HCT116 (cell line): ENCODE results near the gene FBXO34. TPM values are rescaled to one million over a fixed set of nuclear protein-coding genes. Genes with fewer than 3 reads are reported as not detected.

Experiments used
- ATAC-seq: fragments of 200-7000 bp; cut with Tn5 transposase; 2 replicates; pipeline ENCODE4 v1.9.1; 2020; ENCODE audit warnings: mild to moderate bottlenecking, moderate library complexity
- BruUV-seq: library from RNA; stranded (reverse); fragments of 400-500 nt; replicated peaks from 2 replicates; lab custom pipeline; 2021; lab: Mats Ljungman, UMichigan
- CTCF ChIA-PET: fragments of 300-600 bp; sonication (Branson Sonifier 250); formaldehyde crosslinking; loops from one replicate; lab custom pipeline; 2021; ENCODE audit warnings: antibody characterized with exemption; lab: Charles Lee
- POLR2A ChIA-PET: fragments of 300-600, 350-600 bp; sonication (Branson Sonifier 250); formaldehyde crosslinking; loops from one replicate; lab custom pipeline; 2021; ENCODE audit warnings: antibody characterized with exemption; lab: Charles Lee
- RAD21 ChIA-PET, 2 experiments: fragments of 300-600 bp; sonication (Branson Sonifier 250); formaldehyde crosslinking; loops; one replicate each; lab custom pipeline; 2023; ENCODE audit warnings: low total read pairs in 2 of 2; ENCODE audit not compliant: uncharacterized antibody in 2 of 2, unreplicated experiment in 2 of 2, low non-redundant PET in 1 of 2; lab: Charles Lee
- DNase-seq: peaks from one replicate; pipeline ENCODE4 v3.0.0-alpha.2; 2010; ENCODE audit warnings: low read depth, low spot score
- H2AFZ ChIP-seq: fragments of 200-600 bp; shearing (Covaris generic), sonication (generic); 2 replicates; pipeline ENCODE4 v1.6.1; 2017; ENCODE audit warnings: low read depth, mixed run types, mixed read lengths, antibody characterized with exemption, low read length; ENCODE audit not compliant: poor library complexity, severe bottlenecking
- H3K27ac ChIP-seq: 2 replicates; pipeline ENCODE4 v1.5.1; 2012; ENCODE audit warnings: low read depth, low read length
- H3K27me3 ChIP-seq: fragments of 200-600 bp; sonication (generic); 2 replicates; pipeline ENCODE4 v1.6.1; 2016; ENCODE audit warnings: mixed run types, low read length, mixed read lengths; ENCODE audit not compliant: insufficient read depth
- H3K36me3 ChIP-seq, 2 experiments: fragments of 200-500 bp in 1 of 2; fragments of 200-600 bp in 1 of 2; sonication (Bioruptor generic) in 1 of 2; sonication (generic) in 1 of 2; 2 replicates each; pipeline versions ENCODE4 v1.5.1 to v1.6.1; 2014 to 2016; ENCODE audit warnings: low read length in 2 of 2, inconsistent platforms in 1 of 2, mixed read lengths in 1 of 2, mixed run types in 1 of 2; ENCODE audit not compliant: insufficient read depth in 2 of 2, control insufficient read depth in 1 of 2
- H3K4me1 ChIP-seq, 2 experiments: fragments of 200-600 bp in 1 of 2; sonication (generic) in 1 of 2; 2 replicates each; pipeline versions ENCODE4 v1.5.1 to v1.6.1; 2012 to 2017; ENCODE audit warnings: low read length in 2 of 2, inconsistent platforms in 1 of 2, mild to moderate bottlenecking in 1 of 2, mixed read lengths in 1 of 2, mixed run types in 1 of 2, moderate library complexity in 1 of 2; ENCODE audit not compliant: insufficient read depth in 2 of 2, control insufficient read depth in 1 of 2
- H3K4me2 ChIP-seq: fragments of 200-600 bp; sonication (generic); 2 replicates; pipeline ENCODE4 v1.6.1; 2017; ENCODE audit warnings: mixed run types, low read length, mixed read lengths
- H3K4me3 ChIP-seq, 2 experiments: fragments of 200-600 bp in 1 of 2; sonication (generic) in 1 of 2; replicated peaks in 1 of 2; 2 replicates each; pipeline ENCODE4 v1.5.1; 2011 to 2016; ENCODE audit warnings: low read length in 2 of 2, control low read depth in 1 of 2, low read depth in 1 of 2, mild to moderate bottlenecking in 1 of 2, mixed read lengths in 1 of 2, mixed run types in 1 of 2
- H3K79me2 ChIP-seq: fragments of 200-600 bp; sonication (generic); 2 replicates; pipeline ENCODE4 v1.6.1; 2017; ENCODE audit warnings: mild to moderate bottlenecking, mixed run types, low read length, moderate library complexity, mixed read lengths; ENCODE audit not compliant: insufficient read depth
- H3K9ac ChIP-seq: fragments of 200-600 bp; sonication (generic); 2 replicates; pipeline ENCODE4 v1.6.1; 2016; ENCODE audit warnings: low read length, mixed read lengths
- H3K9me2 ChIP-seq: fragments of 200-600 bp; sonication (generic), shearing (Covaris generic); 2 replicates; pipeline ENCODE4 v1.6.1; 2017; ENCODE audit warnings: mixed run types, mild to moderate bottlenecking, moderate library complexity; ENCODE audit not compliant: insufficient read depth
- H3K9me3 ChIP-seq, 2 experiments: fragments of 200-500 bp in 1 of 2; fragments of 200-600 bp in 1 of 2; sonication (Bioruptor generic) in 1 of 2; sonication (generic) in 1 of 2; 2 replicates each; pipeline ENCODE4 v1.6.1; 2014 to 2017; ENCODE audit warnings: low read length in 2 of 2, mixed read lengths in 2 of 2, inconsistent platforms in 1 of 2, low read depth in 1 of 2, mild to moderate bottlenecking in 1 of 2, mixed run types in 1 of 2, moderate library complexity in 1 of 2; ENCODE audit not compliant: control insufficient read depth in 1 of 2, insufficient read depth in 1 of 2
- H4K20me1 ChIP-seq: fragments of 200-600 bp; sonication (generic), shearing (Covaris generic); 2 replicates; pipeline ENCODE4 v1.6.1; 2017; ENCODE audit warnings: mixed run types, mild to moderate bottlenecking, moderate library complexity; ENCODE audit not compliant: insufficient read depth
- CTCF ChIP-seq, 3 experiments: fragments of 200-600 bp in 1 of 3; sonication (generic) in 1 of 3; IDR thresholded peaks in 2 of 3; conservative IDR thresholded peaks in 1 of 3; 2 replicates each; pipeline ENCODE4 v1.5.1; 2012 to 2017; ENCODE audit warnings: low read depth in 2 of 3, low read length in 2 of 3, antibody characterized with exemption in 1 of 3, borderline replicate concordance in 1 of 3, control low read depth in 1 of 3, mild to moderate bottlenecking in 1 of 3, mixed read lengths in 1 of 3, mixed run types in 1 of 3, moderate library complexity in 1 of 3; ENCODE audit not compliant: insufficient read depth in 1 of 3
- ELF1 ChIP-seq: IDR thresholded peaks from 2 replicates; pipeline ENCODE4 v1.6.1; 2012; ENCODE audit warnings: low read depth, borderline replicate concordance
- FOSL1 ChIP-seq: IDR thresholded peaks from 2 replicates; pipeline ENCODE4 v1.6.1; 2012; ENCODE audit warnings: low read depth
- MAX ChIP-seq: IDR thresholded peaks from 2 replicates; pipeline ENCODE4 v1.6.1; 2012
- ZBTB33 ChIP-seq: IDR thresholded peaks from 2 replicates; pipeline ENCODE4 v1.6.1; 2011; ENCODE audit warnings: mild to moderate bottlenecking, low read length, moderate library complexity; ENCODE audit not compliant: insufficient replicate concordance; ENCODE audit errors: extremely low read depth
- ZFX ChIP-seq: fragments of 450-650 bp; IDR thresholded peaks from 2 replicates; pipeline ENCODE4 v1.6.1; 2017
- ZNF274 ChIP-seq: fragments of 200-500 bp; sonication (Bioruptor generic); IDR thresholded peaks from 2 replicates; pipeline ENCODE4 v1.6.1; 2014; ENCODE audit warnings: mild to moderate bottlenecking, low read depth, low read length, inconsistent platforms
- intact Hi-C: fragments of 100-400 bp; cut with micrococcal nuclease; formaldehyde crosslinking; loops from 2 replicates; pipeline ENCODE4 v1.10.0; 2022
- total RNA-seq: library from RNA; stranded (reverse); gene quantifications from one replicate; pipeline ENCODE4 v1.2.1, GENCODE V29; 2021; ENCODE audit not compliant: unreplicated experiment

FBXO34 gene
- total RNA-seq, 1 experiment from 2014 or later, result 26.9 TPM

- TF ChIP-seq FOSL1, result no peak
- TF ChIP-seq ZBTB33, result no peak
These were observed 57.1 kb downstream of the FBXO34 start (continued) for GRCh38 chr14:55328317-55328716.

- peaks cover 5% of the 10 kb centered on the region; the same call in 1 of the 2 replicates for H4K20me1 ChIP-seq
- POLR2A ChIA-PET, result no interaction called here
- intact Hi-C loops, result no loop called here
- no TSS peak for BruUV-seq
- H2AFZ ChIP-seq, result no peak overlapping the region
- RAD21 ChIA-PET, result no interaction called here
- peaks cover 71% of the 10 kb centered on the region for H3K79me2 ChIP-seq
- DNase-seq, result no peak
- CTCF ChIA-PET, result no interaction called here
- no peaks in the 10 kb centered on the region for H3K36me3 ChIP-seq
- H3K27ac ChIP-seq, result no peak overlapping the region
- no peaks in the 10 kb centered on the region for H3K9me2 ChIP-seq
- no peak overlapping the region for H3K4me3 ChIP-seq
- TF ChIP-seq ELF1 (no peak), MAX (no peak), ZFX (no peak), CTCF (IDR thresholded peaks at IDR 0.05 in 2 of 3, conservative IDR thresholded peaks at IDR 0.05 in 1 of 3; ENCODE audit: borderline replicate concordance in 1 of 3, insufficient read depth in 1 of 3, low read depth in 2 of 3, low read length in 2 of 3) (no peak), ZNF274 (no peak)
- TF ChIP-seq, all 23 proteins: peak for 0
- Histone ChIP-seq H3K4me2 (no peak overlapping the region), H3K27me3 (no peaks in the 10 kb centered on the region), H3K9ac (no peak overlapping the region), H3K4me1 (peaks cover 0 to 5% of the 10 kb centered on the region in 2 experiments; a peak in 1 of 4 replicates), H3K9me3 (no peaks in the 10 kb centered on the region)
- ATAC-seq, result no peak
These were observed 58.9 kb downstream of the FBXO34 start for GRCh38 chr14:55329999-55330710.
